ENCODE results near the gene GMPPA.

GMPPA gene

DNA sequence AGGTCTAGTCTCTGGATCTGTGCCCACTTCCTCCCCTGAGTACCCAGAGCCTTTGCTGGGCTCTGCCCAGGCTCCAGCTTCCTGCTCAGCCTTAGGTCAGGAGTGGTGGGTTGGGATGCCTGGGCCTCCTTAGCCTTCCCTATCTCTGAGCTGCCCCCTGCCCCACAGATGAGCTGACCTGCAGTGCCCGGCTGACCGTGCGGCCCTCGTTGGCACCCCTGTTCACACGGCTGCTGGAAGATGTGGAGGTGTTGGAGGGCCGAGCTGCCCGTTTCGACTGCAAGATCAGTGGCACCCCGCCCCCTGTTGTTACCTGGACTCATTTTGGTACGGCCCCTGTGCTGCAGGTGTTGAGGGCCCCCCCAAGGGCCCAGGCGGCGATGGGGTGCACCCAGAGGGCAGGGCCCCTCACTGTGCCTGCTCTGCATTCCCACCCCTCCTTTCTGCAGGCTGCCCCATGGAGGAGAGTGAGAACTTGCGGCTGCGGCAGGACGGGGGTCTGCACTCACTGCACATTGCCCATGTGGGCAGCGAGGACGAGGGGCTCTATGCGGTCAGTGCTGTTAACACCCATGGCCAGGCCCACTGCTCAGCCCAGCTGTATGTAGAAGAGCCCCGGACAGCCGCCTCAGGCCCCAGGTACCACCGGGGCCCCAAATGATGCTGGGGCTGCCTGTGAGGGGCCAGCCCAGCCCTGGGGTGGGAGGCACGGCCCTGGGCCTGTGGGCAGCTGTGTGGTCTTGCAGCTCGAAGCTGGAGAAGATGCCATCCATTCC, 30.1 kb upstream of the GMPPA start:
- DNase-seq (ENCODE audit: low spot score) = no peak

DNA sequence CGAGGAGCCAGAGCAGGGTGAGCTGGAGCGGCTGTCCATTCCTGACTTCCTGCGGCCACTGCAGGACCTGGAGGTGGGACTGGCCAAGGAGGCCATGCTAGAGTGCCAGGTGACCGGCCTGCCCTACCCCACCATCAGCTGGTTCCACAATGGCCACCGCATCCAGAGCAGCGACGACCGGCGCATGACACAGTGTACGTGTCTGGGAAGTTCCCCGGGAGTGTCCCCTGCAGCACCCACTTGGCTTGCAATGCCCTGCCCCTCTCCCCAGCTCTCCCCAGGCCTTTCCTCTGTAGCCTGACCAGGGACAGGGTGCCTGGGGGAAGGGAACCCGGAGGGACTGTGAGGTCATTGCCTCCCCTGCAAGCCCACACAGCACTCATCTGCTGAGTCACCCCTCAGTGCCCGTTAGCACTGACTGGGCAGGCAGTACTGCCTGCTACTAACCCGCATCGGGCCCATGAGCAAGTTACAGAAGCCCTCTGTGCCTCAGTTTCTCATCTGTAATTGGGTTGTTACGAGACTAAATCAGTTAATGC, 29.4 kb upstream of the GMPPA start:
- DNase-seq (ENCODE audit: low spot score) = peak; percentile 72

GRCh38 chr2:219470429-219470828, 28.3 kb upstream of the GMPPA start:
- no peak for DNase-seq (ENCODE audit: low spot score)

GRCh38 chr2:219471476-219472371, 27.0 kb upstream of the GMPPA start:
- DNase-seq (ENCODE audit: low spot score) = no peak

DNA sequence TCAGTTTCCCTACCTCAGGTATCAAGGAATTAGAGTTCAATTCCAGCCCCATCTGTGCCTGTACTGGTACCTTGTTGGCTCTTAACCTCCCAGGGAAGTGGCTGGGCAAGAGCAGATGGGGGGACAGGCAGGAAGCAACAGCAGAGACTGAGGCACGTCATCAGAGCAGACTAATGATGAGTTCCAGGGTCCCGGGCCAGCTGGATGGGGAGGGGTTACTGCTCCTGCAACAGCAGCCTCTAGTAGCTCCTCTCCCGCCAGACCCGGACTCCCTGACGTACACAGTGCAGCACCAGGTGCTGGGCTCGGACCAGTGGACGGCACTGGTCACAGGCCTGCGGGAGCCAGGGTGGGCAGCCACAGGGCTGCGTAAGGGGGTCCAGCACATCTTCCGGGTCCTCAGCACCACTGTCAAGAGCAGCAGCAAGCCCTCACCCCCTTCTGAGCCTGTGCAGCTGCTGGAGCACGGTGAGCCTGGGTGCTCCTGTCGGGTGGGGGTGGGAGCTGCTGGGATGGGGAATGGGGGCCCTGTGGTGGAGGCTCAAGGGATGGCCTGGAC, 26.0 kb upstream of the GMPPA start:
- DNase-seq (ENCODE audit: low spot score) = no peak

- DNase-seq (ENCODE audit: low spot score) = no peak
These were observed 25.2 kb upstream of the GMPPA start for GRCh38 chr2:219473511-219473910.

GRCh38 chr2:219474285-219475060, 24.2 kb upstream of the GMPPA start:
- DNase-seq (ENCODE audit: low spot score) = no peak

DNA sequence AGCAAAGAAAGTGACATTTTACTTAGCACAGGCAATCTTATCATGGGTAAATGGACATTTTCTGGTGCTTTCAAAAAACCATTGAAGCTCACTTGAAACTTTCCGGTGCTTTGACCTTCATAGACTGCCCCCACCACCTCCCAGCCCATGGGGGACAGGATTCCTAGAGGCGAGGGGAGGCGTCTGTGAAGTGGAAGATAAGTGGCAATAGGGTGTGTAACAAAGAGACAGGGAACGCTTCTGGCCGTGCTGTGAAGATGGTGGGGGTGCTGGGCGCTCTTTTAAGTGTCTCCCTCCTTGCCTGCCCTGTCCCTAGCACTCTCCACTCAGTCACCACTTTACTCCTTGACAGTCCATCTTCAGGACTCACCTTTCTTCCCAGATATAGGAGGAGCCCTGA, 23.4 kb upstream of the GMPPA start:
- no peak for DNase-seq (ENCODE audit: low spot score)

- peak; percentile 63 for DNase-seq (ENCODE audit: low spot score)
These were observed 22.7 kb upstream of the GMPPA start for GRCh38 chr2:219475697-219476651.

GRCh38 chr2:219476652-219477151, 22.0 kb upstream of the GMPPA start:
- DNase-seq (ENCODE audit: low spot score) = no peak

- no peak for DNase-seq (ENCODE audit: low spot score)
These were observed 21.5 kb upstream of the GMPPA start for GRCh38 chr2:219477179-219477578.

- DNase-seq (ENCODE audit: low spot score) = no peak
These were observed 20.9 kb upstream of the GMPPA start for GRCh38 chr2:219477815-219478214.

- DNase-seq (ENCODE audit: low spot score) = no peak
These were observed 19.8 kb upstream of the GMPPA start for GRCh38 chr2:219478916-219479315.

DNA sequence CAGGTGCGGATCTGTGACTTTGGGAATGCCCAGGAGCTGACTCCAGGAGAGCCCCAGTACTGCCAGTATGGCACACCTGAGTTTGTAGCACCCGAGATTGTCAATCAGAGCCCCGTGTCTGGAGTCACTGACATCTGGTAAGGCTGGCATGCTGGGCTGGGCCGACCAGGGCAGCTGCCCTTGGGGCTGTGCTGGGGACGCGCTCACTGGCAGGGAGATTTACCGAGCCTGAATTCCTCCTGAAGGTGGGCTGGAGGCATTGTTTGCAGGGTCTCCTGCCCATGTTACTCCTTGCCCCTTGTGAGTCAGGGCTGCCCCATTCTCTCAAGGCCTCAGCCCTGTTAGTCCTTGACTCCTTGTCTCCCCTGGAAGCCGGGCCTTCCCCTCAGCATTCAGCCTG, 18.7 kb upstream of the GMPPA start:
- DNase-seq (ENCODE audit: low spot score) = no peak

DNA sequence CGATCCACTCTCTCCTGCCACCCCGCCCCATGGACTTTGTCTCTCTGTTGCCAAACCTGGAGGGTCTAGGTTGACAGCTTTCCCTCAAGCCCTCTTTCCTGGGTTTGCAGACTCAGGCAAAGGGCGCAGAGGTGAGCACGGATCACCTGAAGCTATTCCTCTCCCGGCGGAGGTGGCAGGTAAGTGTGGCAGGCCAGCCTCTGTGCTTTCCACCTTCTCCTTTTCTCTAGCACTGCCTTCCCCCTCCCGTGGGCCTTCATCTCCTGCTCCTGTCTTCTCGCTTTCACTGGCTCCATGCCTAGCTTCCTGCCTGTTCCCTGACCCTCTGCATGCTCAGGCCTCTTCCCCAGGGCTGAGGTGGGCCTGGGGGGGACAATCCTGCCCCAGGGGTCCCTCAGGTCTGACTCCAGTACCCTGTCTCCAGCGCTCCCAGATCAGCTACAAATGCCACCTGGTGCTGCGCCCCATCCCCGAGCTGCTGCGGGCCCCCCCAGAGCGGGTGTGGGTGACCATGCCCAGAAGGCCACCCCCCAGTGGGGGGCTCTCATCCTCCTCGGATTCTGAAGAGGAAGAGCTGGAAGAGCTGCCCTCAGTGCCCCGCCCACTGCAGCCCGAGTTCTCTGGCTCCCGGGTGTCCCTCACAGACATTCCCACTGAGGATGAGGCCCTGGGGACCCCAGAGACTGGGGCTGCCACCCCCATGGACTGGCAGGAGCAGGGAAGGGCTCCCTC, 15.9 kb upstream of the GMPPA start:
- no peak for DNase-seq (ENCODE audit: low spot score)

GRCh38 chr2:219483451-219484342, 15.0 kb upstream of the GMPPA start:
- DNase-seq (ENCODE audit: low spot score) = no peak

GRCh38 chr2:219484343-219485200, 14.1 kb upstream of the GMPPA start:
- no peak for DNase-seq (ENCODE audit: low spot score)

DNA sequence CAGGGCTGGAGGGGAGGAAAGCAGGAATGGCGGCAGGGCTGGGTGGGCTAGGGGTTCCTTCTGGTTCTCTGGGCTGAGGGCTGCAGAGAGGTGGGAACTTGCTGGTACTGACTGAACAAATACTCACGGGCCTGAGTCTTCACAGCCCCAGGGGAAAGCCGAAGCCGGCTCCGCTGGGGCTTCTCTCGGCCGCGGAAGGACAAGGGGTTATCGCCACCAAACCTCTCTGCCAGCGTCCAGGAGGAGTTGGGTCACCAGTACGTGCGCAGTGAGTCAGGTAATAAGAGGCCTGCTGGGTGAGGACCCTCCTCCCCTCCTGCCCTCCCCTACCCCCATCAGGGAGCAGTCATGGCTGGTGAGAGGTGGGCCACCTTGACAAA, 13.5 kb upstream of the GMPPA start:
- DNase-seq (ENCODE audit: low spot score) = no peak
